ENCODE data around the gene SH2D6.

- TF ChIP-seq CTCF (IDR thresholded peaks at IDR 0.05) (no peak), ZFX (IDR thresholded peaks at IDR 0.05; ENCODE audit: borderline replicate concordance) (no peak)
Measured at GRCh38 chr2:85398426-85399182, 19.9 kb upstream of the SH2D6 start.

All from 22Rv1 (cell line).